ENCODE measurements around the gene PDLIM5.

GRCh38 chr4:94636004-94636403 lies 184.3 kb downstream of the PDLIM5 start:
- TF ChIP-seq CTCF (conservative IDR thresholded peaks at IDR 0.05 in 1 of 2, IDR thresholded peaks at IDR 0.05 in 1 of 2; ENCODE audit: extremely low read depth in 1 of 2, insufficient read depth in 1 of 2, low read depth in 1 of 2, low read length in 2 of 2) = no peak
- no peak for TF ChIP-seq EZH2 (IDR thresholded peaks at IDR 0.05; ENCODE audit: borderline replicate concordance, low read length)

Data from mammary epithelial cell (primary cell).